Activated T-helper 17 cell treated with anti-CD3 and anti-CD28 coated beads, Interleukin-2, amount 50 U/mL, for 72 hours (primary cell): Measurements from ENCODE around the gene PI4K2A. TPM values are rescaled to one million over a fixed set of nuclear protein-coding genes. Genes with fewer than 3 reads are reported as not detected.
"Not testable (repeated sequence)": the region's sequence is repeated elsewhere in the genome, so short reads cannot be mapped to it uniquely, and the experiment has no call there.

Experiments used
- ATAC-seq: fragments of 150-1000 bp; cut with Tn5 transposase; replicated peaks from 2 replicates; pipeline ENCODE4 v1.10.0; 2021; ENCODE audit warnings: mild to moderate bottlenecking, moderate library complexity
- H3K27ac Mint-ChIP-seq: one replicate; pipeline ENCODE4 v1.8.0; 2022; ENCODE audit warnings: mixed read lengths
- H3K27me3 Mint-ChIP-seq: one replicate; pipeline ENCODE4 v1.8.0; 2022; ENCODE audit warnings: mixed read lengths
- H3K36me3 Mint-ChIP-seq: one replicate; pipeline ENCODE4 v1.8.0; 2022; ENCODE audit warnings: low read depth, mild to moderate bottlenecking, mixed read lengths
- H3K4me1 Mint-ChIP-seq: one replicate; pipeline ENCODE4 v1.8.0; 2022; ENCODE audit warnings: mixed read lengths
- H3K4me3 Mint-ChIP-seq: one replicate; pipeline ENCODE4 v1.8.0; 2022; ENCODE audit warnings: mild to moderate bottlenecking, mixed read lengths
- H3K9me3 Mint-ChIP-seq: one replicate; pipeline ENCODE4 v1.8.0; 2022; ENCODE audit warnings: mixed read lengths
- total RNA-seq, 2 donors: library from RNA; stranded (reverse); gene quantifications; one replicate each; pipeline ENCODE4 v1.2.3, GENCODE V29; 2022

PI4K2A gene
- total RNA-seq, 2 donors from 2014 or later: 6.6 to 12.4 TPM

DNA sequence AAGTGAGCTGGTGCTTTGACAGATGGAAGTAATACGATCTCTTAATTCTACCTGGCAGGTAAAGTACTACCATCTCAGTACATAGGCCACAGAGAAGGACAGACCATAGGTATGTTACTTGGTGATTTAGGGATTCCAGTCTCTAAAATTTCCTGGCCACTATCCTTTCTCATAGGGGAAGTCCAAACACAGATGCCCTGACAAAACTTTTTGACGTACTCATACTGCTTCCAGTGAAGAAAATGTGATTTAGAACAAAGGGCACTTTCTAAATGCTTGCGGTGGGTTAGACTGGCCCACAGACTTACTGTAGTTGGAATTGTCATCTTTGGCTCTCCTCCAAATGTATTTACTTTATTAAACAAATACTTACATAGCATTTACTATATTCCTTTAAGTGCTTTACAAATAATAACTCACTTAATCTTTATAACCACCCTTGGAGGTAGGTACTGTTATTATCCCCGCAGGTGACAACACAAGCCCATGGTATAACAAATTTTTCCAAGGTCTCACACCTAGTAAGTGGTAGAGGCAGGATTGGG is 3.0 kb downstream of the PI4K2A start:
- Mint-ChIP-seq H3K36me3 (peaks cover 21% of the 10 kb centered on the region), H3K4me1 (peaks cover 15% of the 10 kb centered on the region), H3K27ac (peak overlapping the region; percentile 60), H3K9me3 (no peaks in the 10 kb centered on the region), H3K4me3 (peak overlapping the region; percentile 93), H3K27me3 (no peaks in the 10 kb centered on the region)
- no peak for ATAC-seq

- ATAC-seq: no peak
- Mint-ChIP-seq H3K4me3 (no peak overlapping the region), H3K9me3 (no peaks in the 10 kb centered on the region), H3K4me1 (peaks cover 18% of the 10 kb centered on the region), H3K27ac (no peak overlapping the region), H3K27me3 (no peaks in the 10 kb centered on the region), H3K36me3 (peaks cover 21% of the 10 kb centered on the region)
Observed at GRCh38 chr10:97644936-97645335, 4.5 kb downstream of the PI4K2A start.

DNA sequence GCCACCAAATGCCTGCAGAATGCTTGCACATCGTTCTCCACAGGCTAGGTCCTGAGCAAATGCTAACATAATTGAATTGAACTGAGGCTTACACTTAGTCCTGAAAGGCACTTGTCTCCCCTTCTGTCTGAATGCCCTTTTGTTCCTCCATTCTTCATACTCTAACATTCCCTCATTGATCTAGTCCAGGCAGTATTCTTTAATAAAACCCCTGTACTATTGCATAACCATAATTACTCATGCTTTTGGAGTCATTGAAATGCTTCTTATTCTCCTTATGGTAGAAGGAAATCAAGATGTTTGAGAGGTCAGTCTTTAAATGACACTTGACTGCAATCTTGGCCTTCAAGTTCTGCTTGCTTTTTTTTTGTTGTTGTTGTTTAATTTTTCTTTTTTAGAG is 7.1 kb downstream of the PI4K2A start:
- Mint-ChIP-seq H3K27ac (peak overlapping the region; percentile 9), H3K9me3 (no peaks in the 10 kb centered on the region), H3K4me1 (peaks cover 13% of the 10 kb centered on the region), H3K36me3 (peaks cover 33% of the 10 kb centered on the region), H3K4me3 (no peak overlapping the region), H3K27me3 (no peaks in the 10 kb centered on the region)
- no peak for ATAC-seq

DNA sequence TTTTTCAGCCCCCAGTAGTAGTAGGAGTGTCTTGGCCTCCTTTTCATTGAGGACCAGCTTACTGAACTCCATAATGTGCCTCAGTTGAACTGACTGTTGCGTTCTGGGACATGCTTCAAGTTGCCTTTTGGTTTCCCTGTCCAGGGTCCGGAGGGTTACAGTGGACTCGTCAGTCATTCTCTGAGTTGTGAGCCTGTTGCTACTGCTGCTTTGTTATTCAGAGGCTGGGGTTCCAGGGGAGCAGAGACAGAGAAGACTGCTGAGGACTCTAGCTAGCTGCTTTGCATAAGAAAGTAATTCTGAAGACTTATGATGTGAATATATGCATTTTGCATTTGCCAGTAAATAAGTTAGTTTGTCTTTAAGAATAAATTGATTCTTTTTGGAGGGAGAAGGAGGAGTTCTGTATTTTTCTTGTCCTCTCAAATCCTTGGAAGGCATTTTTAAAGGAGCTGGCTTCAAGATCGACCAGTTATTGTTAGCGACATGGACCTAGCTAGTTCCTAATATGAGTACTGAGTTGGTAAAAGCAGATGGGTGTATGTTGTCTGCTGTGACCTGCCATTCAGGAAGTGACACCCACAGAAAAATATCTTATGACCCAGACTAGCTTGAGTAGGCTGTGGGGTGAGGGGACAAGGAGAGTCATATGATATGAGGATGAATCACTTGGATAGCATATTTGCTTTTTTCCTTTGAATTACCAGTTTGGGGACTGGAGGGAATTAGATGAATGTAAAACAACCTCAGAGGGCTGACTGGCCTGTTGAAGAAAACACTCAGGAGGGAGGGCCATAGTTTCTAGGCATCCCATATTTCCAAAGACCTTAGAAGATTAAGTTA is 8.3 kb downstream of the PI4K2A start:
- Mint-ChIP-seq H3K27ac (peak overlapping the region; percentile 94), H3K4me1 (peaks cover 5% of the 10 kb centered on the region), H3K9me3 (no peaks in the 10 kb centered on the region), H3K4me3 (peak overlapping the region; percentile 71), H3K27me3 (no peaks in the 10 kb centered on the region), H3K36me3 (peaks cover 45% of the 10 kb centered on the region)
- ATAC-seq: peak; percentile 100

GRCh38 chr10:97649405-97649750 is 8.9 kb downstream of the PI4K2A start:
- H3K27ac Mint-ChIP-seq: peak overlapping the region; percentile 94
- peak overlapping the region; percentile 71 for H3K4me3 Mint-ChIP-seq

GRCh38 chr10:97650726-97651125 is 10.3 kb downstream of the PI4K2A start:
- Mint-ChIP-seq H3K4me1 (peaks cover 5% of the 10 kb centered on the region), H3K36me3 (peaks cover 43% of the 10 kb centered on the region), H3K27me3 (no peaks in the 10 kb centered on the region), H3K4me3 (no peak overlapping the region), H3K9me3 (no peaks in the 10 kb centered on the region), H3K27ac (no peak overlapping the region)
- no peak for ATAC-seq

More at GRCh38 chr10:97649405-97649750, 8.9 kb downstream of the PI4K2A start:
- H3K36me3 Mint-ChIP-seq: peaks cover 46% of the 10 kb centered on the region
- H3K4me1 Mint-ChIP-seq, H3K9me3 Mint-ChIP-seq, H3K27me3 Mint-ChIP-seq, ATAC-seq: not testable (repeated sequence)

- Mint-ChIP-seq H3K36me3 (peaks cover 49% of the 10 kb centered on the region), H3K27ac (no peak overlapping the region), H3K27me3 (no peaks in the 10 kb centered on the region), H3K4me3 (no peak overlapping the region), H3K4me1 (peaks cover 5% of the 10 kb centered on the region), H3K9me3 (no peaks in the 10 kb centered on the region)
- no peak for ATAC-seq
Observed at GRCh38 chr10:97651773-97652172, 11.3 kb downstream of the PI4K2A start.

GRCh38 chr10:97656777-97657176 is 16.3 kb downstream of the PI4K2A start:
- H3K27me3 Mint-ChIP-seq: no peaks in the 10 kb centered on the region
- H3K9me3 Mint-ChIP-seq: no peaks in the 10 kb centered on the region
- peaks cover 85% of the 10 kb centered on the region for H3K36me3 Mint-ChIP-seq

DNA sequence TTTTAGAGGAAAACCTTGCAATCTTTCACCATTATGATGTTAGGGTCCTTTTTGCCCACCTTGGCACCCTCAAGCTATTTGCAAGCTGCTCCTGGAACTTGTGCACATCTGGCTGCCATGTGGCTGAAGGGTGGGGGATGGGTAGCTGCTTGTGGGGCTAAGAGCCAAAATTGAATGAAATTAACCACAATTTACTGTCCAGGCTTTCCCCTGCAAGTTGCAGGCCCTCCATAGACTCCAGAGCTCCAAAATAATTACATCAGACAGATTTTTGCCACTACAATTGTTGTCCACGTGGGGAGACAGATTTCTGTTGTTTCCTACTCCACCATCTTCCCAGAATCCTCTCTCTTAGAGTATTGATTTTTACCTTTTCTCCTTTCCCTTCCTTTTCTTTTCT is 19.1 kb downstream of the PI4K2A start:
- H3K27ac Mint-ChIP-seq: no peak overlapping the region
- H3K9me3 Mint-ChIP-seq: no peaks in the 10 kb centered on the region
- ATAC-seq: no peak
- H3K36me3 Mint-ChIP-seq: peaks cover 86% of the 10 kb centered on the region
- no peaks in the 10 kb centered on the region for H3K27me3 Mint-ChIP-seq
- no peaks in the 10 kb centered on the region for H3K4me1 Mint-ChIP-seq
- H3K4me3 Mint-ChIP-seq: no peak overlapping the region

More at GRCh38 chr10:97656777-97657176, 16.3 kb downstream of the PI4K2A start:
- Mint-ChIP-seq H3K4me1 (no peaks in the 10 kb centered on the region), H3K27ac (no peak overlapping the region), H3K4me3 (no peak overlapping the region)
- no peak for ATAC-seq

GRCh38 chr10:97664282-97664850 is 23.9 kb downstream of the PI4K2A start:
- Mint-ChIP-seq H3K4me3 (no peak overlapping the region), H3K9me3 (no peaks in the 10 kb centered on the region), H3K27me3 (no peaks in the 10 kb centered on the region), H3K36me3 (peaks cover 80% of the 10 kb centered on the region), H3K27ac (no peak overlapping the region), H3K4me1 (no peaks in the 10 kb centered on the region)
- no peak for ATAC-seq

DNA sequence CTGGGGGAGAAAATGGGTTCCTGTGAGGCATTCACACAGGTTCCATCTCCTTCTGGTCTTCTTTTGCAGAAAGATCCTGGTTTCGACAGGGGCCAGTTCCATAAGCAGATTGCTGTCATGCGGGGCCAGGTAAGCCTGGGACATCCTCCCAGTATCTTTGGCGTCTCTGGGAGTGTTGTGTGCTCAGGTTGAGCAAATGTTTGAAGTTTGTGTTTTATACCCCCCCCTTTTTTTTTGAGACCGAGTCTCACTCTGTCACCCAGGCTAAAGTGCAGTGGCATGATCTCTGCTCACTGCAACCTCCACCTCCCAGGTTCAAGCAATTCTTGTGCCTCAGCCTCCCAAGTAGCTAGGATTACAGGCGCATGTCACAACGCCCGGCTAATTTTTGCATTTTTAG is 26.5 kb downstream of the PI4K2A start:
- Mint-ChIP-seq H3K36me3 (peaks cover 73% of the 10 kb centered on the region), H3K27me3 (no peaks in the 10 kb centered on the region), H3K27ac (no peak overlapping the region), H3K4me1 (no peaks in the 10 kb centered on the region), H3K4me3 (no peak overlapping the region), H3K9me3 (no peaks in the 10 kb centered on the region)
- no peak for ATAC-seq

GRCh38 chr10:97667463-97667862 is 27.0 kb downstream of the PI4K2A start:
- no peaks in the 10 kb centered on the region for H3K9me3 Mint-ChIP-seq
- no peak for ATAC-seq
- H3K4me3 Mint-ChIP-seq: no peak overlapping the region
- no peaks in the 10 kb centered on the region for H3K4me1 Mint-ChIP-seq
- peaks cover 68% of the 10 kb centered on the region for H3K36me3 Mint-ChIP-seq
- no peaks in the 10 kb centered on the region for H3K27me3 Mint-ChIP-seq
- H3K27ac Mint-ChIP-seq: no peak overlapping the region

DNA sequence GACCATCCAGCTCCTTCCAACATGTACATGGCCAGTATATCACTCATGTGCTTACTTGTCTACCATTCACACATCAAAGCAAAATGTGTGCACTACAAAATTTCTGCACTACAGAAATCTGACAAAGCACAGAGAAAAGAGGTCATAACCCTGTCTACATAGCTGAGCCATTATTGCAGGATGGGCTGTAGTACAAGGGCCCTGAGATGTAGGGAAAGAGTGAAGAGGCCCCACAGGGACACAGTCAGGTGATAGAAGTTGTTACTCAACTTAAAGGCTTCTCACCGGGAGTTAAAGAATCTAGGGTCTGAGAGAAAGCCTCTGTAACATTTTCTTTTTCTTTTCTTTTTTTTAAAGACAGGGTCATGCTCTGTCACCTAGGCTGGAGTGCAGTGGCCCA is 29.1 kb downstream of the PI4K2A start:
- no peak for ATAC-seq
- Mint-ChIP-seq H3K27me3 (no peaks in the 10 kb centered on the region), H3K27ac (no peak overlapping the region), H3K4me3 (no peak overlapping the region), H3K4me1 (no peaks in the 10 kb centered on the region), H3K36me3 (peaks cover 66% of the 10 kb centered on the region), H3K9me3 (no peaks in the 10 kb centered on the region)

DNA sequence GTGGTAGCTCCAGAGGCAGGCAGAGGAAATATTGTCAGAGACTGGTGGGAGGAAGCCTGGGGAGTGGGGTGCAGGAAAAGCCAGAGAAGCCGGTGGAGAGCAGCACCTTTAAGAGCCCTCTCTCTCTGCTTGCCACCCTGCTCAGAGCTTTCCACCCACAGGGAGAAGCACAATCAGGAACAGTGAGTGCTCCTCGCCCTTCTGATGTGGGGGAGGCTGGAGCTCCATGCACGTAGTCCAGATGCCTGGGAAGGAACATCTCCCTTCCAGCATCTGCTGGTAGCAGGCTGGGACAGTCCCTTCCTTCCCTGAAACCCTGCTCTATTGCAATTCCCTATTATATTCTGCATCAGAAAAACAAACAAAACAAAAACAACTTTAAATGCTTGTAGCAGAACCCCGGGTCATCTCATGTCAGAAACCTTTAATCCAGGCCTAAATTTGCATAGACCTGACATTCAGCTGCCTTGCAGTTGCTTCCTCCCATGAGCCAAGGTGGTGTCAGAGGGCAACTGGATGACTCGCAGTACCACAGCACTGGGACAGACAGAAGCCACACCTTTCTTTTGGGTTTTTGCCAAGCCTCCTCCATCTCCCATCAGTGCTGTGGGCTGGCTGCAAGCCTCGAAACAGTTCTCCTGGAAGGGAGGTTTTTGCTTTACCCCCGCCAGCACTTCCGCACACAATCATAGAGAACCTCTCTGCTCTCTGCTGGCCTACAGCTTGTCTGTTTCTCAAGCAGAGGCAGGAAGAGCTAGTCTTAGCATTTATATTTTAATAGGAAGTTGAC is 33.5 kb downstream of the PI4K2A start:
- no peak overlapping the region for H3K4me3 Mint-ChIP-seq
- no peaks in the 10 kb centered on the region for H3K27me3 Mint-ChIP-seq
- no peaks in the 10 kb centered on the region for H3K4me1 Mint-ChIP-seq
- ATAC-seq: peak; percentile 64
- H3K9me3 Mint-ChIP-seq: no peaks in the 10 kb centered on the region
- no peak overlapping the region for H3K27ac Mint-ChIP-seq
- H3K36me3 Mint-ChIP-seq: peaks cover 43% of the 10 kb centered on the region
